Smooth muscle cell of bladder (primary cell): ENCODE measurements around the gene RANBP6. TPM values are rescaled to one million over a fixed set of nuclear protein-coding genes. Genes with fewer than 3 reads are reported as not detected.

Source experiments
- total RNA-seq: library from RNA; depleted of rRNA; stranded (reverse); fragments of >200 nt; gene quantifications from 2 replicates; pipeline ENCODE4 v1.2.3, GENCODE V29; 2014

Gene RANBP6
- total RNA-seq: 19.6 and 22.7 TPM in 2 replicates

GRCh38 chr9:6015278-6016157, at the start of gene RANBP6:
RANBP6 (minus strand) TSS chr9:6015624; CDS start chr9:6015607, 17 bp downstream.

Other genes starting within 250 kb of the RANBP6 start
- gene ERMP1, start 182.5 kb downstream of the RANBP6 start, total RNA-seq: 15.2 and 19.1 TPM in 2 replicates
- gene MLANA, start 124.7 kb downstream of the RANBP6 start, total RNA-seq: not detected in 2 replicates
- 173 and 202 TPM in 2 replicates for gene IL33, start 200.2 kb upstream of the RANBP6 start, total RNA-seq